Fibroblast of mammary gland (primary cell): ENCODE data around the gene SHPK.
A peak's percentile ranks its signal among the peaks of the same experiment; 100 is the strongest.

Experiments used
- DNase-seq: peaks from one replicate; pipeline ENCODE4 v3.0.0-alpha.2; 2010; ENCODE audit warnings: low read depth
- H3K4me3 ChIP-seq: 2 replicates; pipeline ENCODE4 v1.5.1; 2011; ENCODE audit warnings: low read depth, mild to moderate bottlenecking, low read length, moderate library complexity; ENCODE audit not compliant: control insufficient read depth
- TF ChIP-seq, protein P1 (sequence below): conservative IDR thresholded peaks from 2 replicates; pipeline ENCODE4 v1.5.1; 2011; ENCODE audit warnings: low read depth, low read length, inconsistent platforms; ENCODE audit not compliant: control insufficient read depth, insufficient read depth

Gene SHPK

DNA sequence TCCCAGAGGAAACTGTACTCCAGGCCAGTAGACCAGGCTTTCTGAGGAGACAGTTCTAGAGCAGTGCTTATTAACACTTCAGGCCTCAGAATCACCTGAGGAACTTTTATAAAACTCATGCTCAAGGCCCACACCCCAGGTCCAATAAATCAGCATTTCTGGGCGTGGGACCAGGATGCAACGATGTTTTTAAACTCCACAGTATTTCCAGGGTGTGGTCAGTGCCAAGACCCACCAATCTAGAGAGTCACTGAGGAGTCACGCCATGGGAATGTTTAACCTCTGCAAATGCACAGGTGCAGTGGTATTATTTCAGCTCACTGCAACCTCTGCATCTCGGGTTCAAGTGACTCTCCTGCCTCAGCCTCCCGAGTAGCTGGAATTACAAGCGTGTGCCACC, 22.9 kb downstream of the SHPK start:
- TF ChIP-seq, protein P1, sequence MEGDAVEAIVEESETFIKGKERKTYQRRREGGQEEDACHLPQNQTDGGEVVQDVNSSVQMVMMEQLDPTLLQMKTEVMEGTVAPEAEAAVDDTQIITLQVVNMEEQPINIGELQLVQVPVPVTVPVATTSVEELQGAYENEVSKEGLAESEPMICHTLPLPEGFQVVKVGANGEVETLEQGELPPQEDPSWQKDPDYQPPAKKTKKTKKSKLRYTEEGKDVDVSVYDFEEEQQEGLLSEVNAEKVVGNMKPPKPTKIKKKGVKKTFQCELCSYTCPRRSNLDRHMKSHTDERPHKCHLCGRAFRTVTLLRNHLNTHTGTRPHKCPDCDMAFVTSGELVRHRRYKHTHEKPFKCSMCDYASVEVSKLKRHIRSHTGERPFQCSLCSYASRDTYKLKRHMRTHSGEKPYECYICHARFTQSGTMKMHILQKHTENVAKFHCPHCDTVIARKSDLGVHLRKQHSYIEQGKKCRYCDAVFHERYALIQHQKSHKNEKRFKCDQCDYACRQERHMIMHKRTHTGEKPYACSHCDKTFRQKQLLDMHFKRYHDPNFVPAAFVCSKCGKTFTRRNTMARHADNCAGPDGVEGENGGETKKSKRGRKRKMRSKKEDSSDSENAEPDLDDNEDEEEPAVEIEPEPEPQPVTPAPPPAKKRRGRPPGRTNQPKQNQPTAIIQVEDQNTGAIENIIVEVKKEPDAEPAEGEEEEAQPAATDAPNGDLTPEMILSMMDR: no peak
- no peak overlapping the region for H3K4me3 ChIP-seq
- no peak for DNase-seq

GRCh38 chr17:3610523-3610922, 25.5 kb downstream of the SHPK start:
- TF ChIP-seq, protein P1: no peak
- no peak for DNase-seq

GRCh38 chr17:3609689-3610088, 26.4 kb downstream of the SHPK start:
- TF ChIP-seq, protein P1: no peak
- H3K4me3 ChIP-seq: no peak overlapping the region
- DNase-seq: no peak

More at GRCh38 chr17:3610523-3610922, 25.5 kb downstream of the SHPK start:
- H3K4me3 ChIP-seq: no peak overlapping the region

- TF ChIP-seq, protein P1: no peak
- no peak overlapping the region for H3K4me3 ChIP-seq
- DNase-seq: no peak
Observed at GRCh38 chr17:3603870-3604259, 32.2 kb downstream of the SHPK start.

DNA sequence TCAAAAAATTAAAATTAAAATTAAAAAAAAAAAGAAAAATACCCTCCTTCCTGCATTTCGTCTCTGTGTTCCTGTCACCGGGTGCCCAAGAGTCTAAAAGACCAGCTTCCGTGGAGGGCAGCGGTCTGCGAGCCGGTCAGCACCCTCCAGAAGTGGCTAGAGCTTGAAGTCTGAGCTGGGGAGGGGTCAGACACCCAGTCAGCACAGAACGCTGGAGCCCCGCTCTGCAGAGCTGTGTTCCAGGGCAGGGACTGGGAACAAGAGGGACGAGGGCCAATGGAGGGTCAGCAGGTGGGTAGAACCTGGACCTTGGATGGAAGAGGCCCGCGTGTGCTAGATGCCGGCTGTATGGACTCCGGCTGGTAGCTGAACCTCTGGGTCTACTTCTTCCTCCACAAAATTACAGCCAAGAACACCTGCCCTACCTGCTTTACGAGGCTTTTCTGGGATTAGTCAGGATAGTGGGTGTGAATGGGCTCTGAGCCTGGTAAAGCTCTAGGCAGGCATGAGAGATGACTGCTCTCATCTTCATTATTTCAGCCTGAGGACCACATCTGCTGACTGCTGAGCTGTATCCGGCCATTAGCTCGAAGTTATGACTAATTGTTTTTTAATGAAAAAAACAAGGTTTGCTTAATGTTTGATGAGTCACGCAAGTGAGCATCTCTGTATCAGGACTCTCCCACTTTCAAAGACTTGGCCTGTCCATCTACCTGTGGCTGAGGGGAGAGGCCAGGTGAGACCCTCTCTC, 32.8 kb downstream of the SHPK start:
- DNase-seq: peak; percentile 87
- TF ChIP-seq, protein P1: no peak
- H3K4me3 ChIP-seq: no peak overlapping the region

DNA sequence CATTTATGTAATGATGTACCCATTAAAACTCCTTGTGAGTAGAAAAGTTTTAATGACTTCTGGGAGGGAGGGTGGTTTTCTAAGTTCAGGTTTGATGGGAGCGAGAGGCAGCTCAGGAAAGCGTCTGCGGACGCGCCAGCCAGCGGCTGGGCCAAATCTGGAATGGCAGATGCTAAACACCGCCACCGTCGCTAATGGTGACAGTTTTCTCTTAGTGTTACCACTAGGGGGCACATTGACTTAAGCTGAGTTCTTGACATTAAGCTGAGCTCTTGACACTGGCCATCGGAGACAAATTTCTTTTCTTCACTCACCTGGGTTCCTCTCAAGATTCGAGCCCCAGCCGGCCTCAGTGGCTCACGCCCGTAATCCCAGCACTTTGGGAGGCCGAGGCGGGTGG, 33.6 kb downstream of the SHPK start:
- peak; percentile 42 for DNase-seq
- H3K4me3 ChIP-seq: no peak overlapping the region
- TF ChIP-seq, protein P1: peak; percentile 43
